Measurements from ENCODE around the gene CASP2. TPM values are rescaled to one million over a fixed set of nuclear protein-coding genes. Genes with fewer than 3 reads are reported as not detected.

Gene CASP2
- total RNA-seq, 1 experiment from 2014 or later: 65.3 TPM

GRCh38 chr7:143255564-143255963 lies 32.6 kb upstream of the CASP2 start:
- H3K56ac ChIP-seq (ENCODE audit: insufficient read length, low read depth, low read length): no peak overlapping the region
- no peaks in the 10 kb centered on the region for H3K79me2 ChIP-seq (ENCODE audit: insufficient read depth, low read length)
- H3K9ac ChIP-seq (ENCODE audit: extremely low read depth, insufficient read length, low read length): no peak overlapping the region
- no peaks in the 10 kb centered on the region for H3K4me1 Mint-ChIP-seq
- H2BK12ac ChIP-seq (ENCODE audit: insufficient read length, low read depth, low read length): no peak overlapping the region
- no peak overlapping the region for H3K4ac ChIP-seq (ENCODE audit: low read depth, low read length)
- TF ChIP-seq CTCF (conservative IDR thresholded peaks at IDR 0.05): no peak
- H2BK20ac ChIP-seq (ENCODE audit: low read depth, low read length, poor library complexity, severe bottlenecking): no peak overlapping the region
- no peaks in the 10 kb centered on the region for H3K9me3 Mint-ChIP-seq
- no peak overlapping the region for H3T11ph ChIP-seq (ENCODE audit: low read length)
- no peak overlapping the region for H2BK5ac ChIP-seq (ENCODE audit: insufficient read length, low read length)
- H3K27me3 Mint-ChIP-seq (ENCODE audit: low read depth): peaks cover 1% of the 10 kb centered on the region; the same call in 1 of the 2 replicates
- H4K5ac ChIP-seq (ENCODE audit: insufficient read length, low read depth, low read length): no peak overlapping the region
- H3K23me2 ChIP-seq (ENCODE audit: insufficient read length, low read depth, low read length, poor library complexity, severe bottlenecking): no peaks in the 10 kb centered on the region
- no peak overlapping the region for H2BK15ac ChIP-seq (ENCODE audit: low read depth, low read length)
- no peak overlapping the region for H3K23ac ChIP-seq (ENCODE audit: insufficient read length, low read depth, low read length)
- no peak overlapping the region for H4K8ac ChIP-seq (replicated peaks; ENCODE audit: insufficient read length, low read depth, low read length)
- H2BK120ac ChIP-seq (ENCODE audit: low read depth, low read length, poor library complexity, severe bottlenecking): no peak overlapping the region
- no peaks in the 10 kb centered on the region for H3K79me1 ChIP-seq (ENCODE audit: insufficient read depth, low read depth, low read length, poor library complexity, severe bottlenecking)
- no peak overlapping the region for H3K27ac Mint-ChIP-seq
- H3K14ac ChIP-seq (ENCODE audit: insufficient read depth, low read length): no peak overlapping the region
- no peak overlapping the region for H2AK5ac ChIP-seq (ENCODE audit: insufficient read length, low read length)
- no peaks in the 10 kb centered on the region for H3K27me3 ChIP-seq (ENCODE audit: insufficient read depth, low read length)
- no peaks in the 10 kb centered on the region for H3K9me3 ChIP-seq (ENCODE audit: control insufficient read depth, low read depth, low read length)
- H3K4me1 ChIP-seq (ENCODE audit: insufficient read depth, low read length): no peaks in the 10 kb centered on the region
- no peak overlapping the region for H3K4me3 Mint-ChIP-seq
- H3K27ac ChIP-seq (ENCODE audit: insufficient read length, low read depth, low read length): no peak overlapping the region
- H3K18ac ChIP-seq (ENCODE audit: insufficient read length, low read depth, low read length): no peak overlapping the region
- no peak overlapping the region for H2AFZ ChIP-seq (ENCODE audit: low read length)
- no peak overlapping the region for H3K4me2 ChIP-seq (ENCODE audit: insufficient read depth, insufficient read length, low read length)
- H3K36me3 Mint-ChIP-seq (ENCODE audit: insufficient read depth in 1 of 3, low read depth in 3 of 3): no peaks in the 10 kb centered on the region
- DNase-seq: no peak
- no peaks in the 10 kb centered on the region for H4K20me1 ChIP-seq (ENCODE audit: control insufficient read depth, insufficient read depth, insufficient read length)
- H4K91ac ChIP-seq (ENCODE audit: insufficient read length, low read depth, low read length): no peak overlapping the region
- WGBS (ENCODE audit: extremely low coverage, insufficient read length, low lambda C conversion rate): no CpG with 5 or more reads among the region's 3 CpGs
